ENCODE results near the gene SYNPO2.

The SYNPO2 gene

GRCh38 chr4:119081943-119082342 is 193.3 kb downstream of the SYNPO2 start:
- no peak for DNase-seq

GRCh38 chr4:119082661-119083060 is 194.0 kb downstream of the SYNPO2 start:
- no peak for DNase-seq

GRCh38 chr4:119084513-119084912 is 195.9 kb downstream of the SYNPO2 start:
- DNase-seq: no peak

- DNase-seq: no peak
Observed at GRCh38 chr4:119087121-119087520, 198.5 kb downstream of the SYNPO2 start.

- no peak for DNase-seq
Observed at GRCh38 chr4:119087656-119088055, 199.0 kb downstream of the SYNPO2 start.

GRCh38 chr4:119093042-119093827 is 204.6 kb downstream of the SYNPO2 start:
- no peak for DNase-seq

GRCh38 chr4:119097282-119097900 is 208.7 kb downstream of the SYNPO2 start:
- no peak for DNase-seq

- DNase-seq: no peak
Observed at GRCh38 chr4:119098306-119098705, 209.7 kb downstream of the SYNPO2 start.

- no peak for DNase-seq
Observed at GRCh38 chr4:119099227-119099810, 210.7 kb downstream of the SYNPO2 start.

GRCh38 chr4:119100655-119101054 is 212.0 kb downstream of the SYNPO2 start:
- no peak for DNase-seq

- DNase-seq: peak; percentile 31
Observed at GRCh38 chr4:119103263-119103662, 214.6 kb downstream of the SYNPO2 start.

- DNase-seq: no peak
Observed at GRCh38 chr4:119104644-119105273, 216.1 kb downstream of the SYNPO2 start.

GRCh38 chr4:119105605-119106004 is 217.0 kb downstream of the SYNPO2 start:
- no peak for DNase-seq

- DNase-seq: no peak
Observed at GRCh38 chr4:119106036-119107000, 217.7 kb downstream of the SYNPO2 start.

GRCh38 chr4:119110121-119110520 is 221.5 kb downstream of the SYNPO2 start:
- DNase-seq: no peak
